Neural cell (in vitro differentiated cells): Measurements from ENCODE around the gene SLC25A29.
"Not testable (repeated sequence)": the region's sequence is repeated elsewhere in the genome, so short reads cannot be mapped to it uniquely, and the experiment has no call there.

Experiments
- EP300 ChIP-seq: fragments of 450-650 bp; conservative IDR thresholded peaks from 2 replicates; pipeline ENCODE4 v1.6.1; 2014; ENCODE audit warnings: antibody characterized with exemption, mild to moderate bottlenecking, moderate library complexity; ENCODE audit not compliant: poor library complexity, severe bottlenecking
- EZH2 ChIP-seq: fragments of 200-600, 300-800 bp; shearing (Covaris generic), sonication (generic); IDR thresholded peaks from 2 replicates; pipeline ENCODE4 v1.6.1; 2014; ENCODE audit warnings: antibody characterized with exemption, low read length, borderline replicate concordance, mild to moderate bottlenecking; ENCODE audit not compliant: insufficient read depth, poor library complexity, severe bottlenecking
- RAD21 ChIP-seq: fragments of 450-650 bp; conservative IDR thresholded peaks from 2 replicates; pipeline ENCODE4 v1.6.1; 2014; ENCODE audit warnings: antibody characterized with exemption, mild to moderate bottlenecking, moderate library complexity
- SMC3 ChIP-seq: fragments of 450-650 bp; conservative IDR thresholded peaks from 2 replicates; pipeline ENCODE4 v1.6.1; 2014; ENCODE audit warnings: antibody characterized with exemption, mild to moderate bottlenecking, moderate library complexity; ENCODE audit not compliant: poor library complexity
- TAF1 ChIP-seq: IDR thresholded peaks from 2 replicates; pipeline ENCODE4 v1.6.1; 2012; ENCODE audit warnings: low read depth
- TF ChIP-seq, protein P1 (sequence below): fragments of 450-650 bp; IDR thresholded peaks from 2 replicates; pipeline ENCODE4 v1.5.1; 2014; ENCODE audit warnings: antibody characterized with exemption, mild to moderate bottlenecking, moderate library complexity; ENCODE audit not compliant: poor library complexity, severe bottlenecking

- TF ChIP-seq EP300, SMC3, TAF1, EZH2, RAD21: not testable (repeated sequence)
- TF ChIP-seq, protein P1, sequence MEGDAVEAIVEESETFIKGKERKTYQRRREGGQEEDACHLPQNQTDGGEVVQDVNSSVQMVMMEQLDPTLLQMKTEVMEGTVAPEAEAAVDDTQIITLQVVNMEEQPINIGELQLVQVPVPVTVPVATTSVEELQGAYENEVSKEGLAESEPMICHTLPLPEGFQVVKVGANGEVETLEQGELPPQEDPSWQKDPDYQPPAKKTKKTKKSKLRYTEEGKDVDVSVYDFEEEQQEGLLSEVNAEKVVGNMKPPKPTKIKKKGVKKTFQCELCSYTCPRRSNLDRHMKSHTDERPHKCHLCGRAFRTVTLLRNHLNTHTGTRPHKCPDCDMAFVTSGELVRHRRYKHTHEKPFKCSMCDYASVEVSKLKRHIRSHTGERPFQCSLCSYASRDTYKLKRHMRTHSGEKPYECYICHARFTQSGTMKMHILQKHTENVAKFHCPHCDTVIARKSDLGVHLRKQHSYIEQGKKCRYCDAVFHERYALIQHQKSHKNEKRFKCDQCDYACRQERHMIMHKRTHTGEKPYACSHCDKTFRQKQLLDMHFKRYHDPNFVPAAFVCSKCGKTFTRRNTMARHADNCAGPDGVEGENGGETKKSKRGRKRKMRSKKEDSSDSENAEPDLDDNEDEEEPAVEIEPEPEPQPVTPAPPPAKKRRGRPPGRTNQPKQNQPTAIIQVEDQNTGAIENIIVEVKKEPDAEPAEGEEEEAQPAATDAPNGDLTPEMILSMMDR = not testable (repeated sequence)
Observed at GRCh38 chr14:100308427-100308792, 2.2 kb upstream of the SLC25A29 start.
